Testis (tissue), 2 donors: Measurements from ENCODE around the gene GPRC5C.

Experiments used
- CTCF ChIP-seq, 3 experiments: fragments of 450-650 bp in 2 of 3; fragments of 200-600 bp in 1 of 3; sonication (generic) in 1 of 3; IDR thresholded peaks; one replicate each; pipeline ENCODE4 v1.5.1; 2016 to 2019; ENCODE audit warnings: antibody characterized with exemption in 3 of 3, mild to moderate bottlenecking in 2 of 3, moderate library complexity in 1 of 3
- POLR2A ChIP-seq: fragments of 450-650 bp; IDR thresholded peaks from one replicate; pipeline ENCODE4 v1.6.1; 2017; ENCODE audit warnings: antibody characterized with exemption, mild to moderate bottlenecking, moderate library complexity

GRCh38 chr17:74410001-74410443, 21.9 kb upstream of the GPRC5C start:
- no peak for TF ChIP-seq CTCF (IDR thresholded peaks at IDR 0.05)
- TF ChIP-seq POLR2A: no peak
